ENCODE results near the gene NUAK2. TPM values are rescaled to one million over a fixed set of nuclear protein-coding genes. Genes with fewer than 3 reads are reported as not detected.

The NUAK2 gene
- total and polyA plus RNA-seq, 2 of the 8 experiments (the other 6 are each of a cell fraction or from before 2014, with no cell fraction given) = 9.4 to 12.9 TPM

DNA sequence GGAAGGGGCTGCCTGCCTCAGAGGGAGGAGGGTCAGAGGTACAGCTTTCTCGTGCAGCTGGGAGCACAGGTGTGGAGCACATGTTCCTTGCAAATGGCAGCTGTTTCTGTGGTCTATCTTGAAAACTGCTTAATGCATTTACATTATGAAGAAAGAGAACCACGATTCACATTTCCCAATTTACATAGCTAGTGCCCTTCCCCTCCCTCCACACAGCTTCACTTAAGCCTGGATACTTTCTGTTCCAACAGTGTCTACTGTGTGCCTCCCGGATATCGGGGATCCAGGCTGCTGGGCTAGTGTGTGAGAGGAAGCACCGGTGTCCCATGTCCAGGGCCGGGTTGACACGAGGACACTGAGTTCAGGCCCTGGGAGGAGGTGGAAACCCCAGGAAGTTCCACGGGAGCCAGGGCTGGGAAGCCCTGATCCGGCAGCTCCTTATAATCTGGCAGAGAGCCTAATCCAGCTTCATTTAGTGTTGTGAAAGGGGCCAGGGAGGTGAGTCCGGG is 62.2 kb downstream of the NUAK2 start:
- POLR2A ChIA-PET (ENCODE audit: partially characterized antibody) = interaction anchor here (1.0 to 2.1 kb wide), 5 partner anchors 9 to 207 kb away, joined by 3 to 6 read pairs (median 4); partner anchors contain the start of gene TMCC2

More for the DNA sequence above, 62.2 kb downstream of the NUAK2 start:
- no peaks in the 10 kb centered on the region for H3K79me2 ChIP-seq (ENCODE audit: control insufficient read depth in 1 of 2, insufficient read depth in 2 of 2, low read length in 2 of 2)
- no peak overlapping the region for H4K8ac ChIP-seq (ENCODE audit: extremely low read depth, insufficient read depth, low read length)
- H3K14ac ChIP-seq (ENCODE audit: insufficient read length) = no peak overlapping the region
- H3K4ac ChIP-seq (replicated peaks; ENCODE audit: insufficient read length, low read depth, low read length) = no peak overlapping the region
- H4K5ac ChIP-seq (ENCODE audit: insufficient read length, low read depth, low read length) = no peak overlapping the region
- H3K36me3 ChIP-seq (ENCODE audit: control insufficient read depth in 2 of 4, insufficient read depth in 4 of 4, low read length in 3 of 4) = no peaks in the 10 kb centered on the region
- no peak overlapping the region for H2BK12ac ChIP-seq (ENCODE audit: low read depth, low read length)
- TF ChIP-seq GTF2F1 (IDR thresholded peaks at IDR 0.05; ENCODE audit: borderline replicate concordance, low read depth, low read length) = no peak
- TF ChIP-seq, protein P1, sequence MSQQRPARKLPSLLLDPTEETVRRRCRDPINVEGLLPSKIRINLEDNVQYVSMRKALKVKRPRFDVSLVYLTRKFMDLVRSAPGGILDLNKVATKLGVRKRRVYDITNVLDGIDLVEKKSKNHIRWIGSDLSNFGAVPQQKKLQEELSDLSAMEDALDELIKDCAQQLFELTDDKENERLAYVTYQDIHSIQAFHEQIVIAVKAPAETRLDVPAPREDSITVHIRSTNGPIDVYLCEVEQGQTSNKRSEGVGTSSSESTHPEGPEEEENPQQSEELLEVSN (IDR thresholded peaks at IDR 0.05) = no peak
- no peak for TF ChIP-seq GABPA (IDR thresholded peaks at IDR 0.05; ENCODE audit: borderline replicate concordance, insufficient read depth, low read length)
- TF ChIP-seq EZH2 (IDR thresholded peaks at IDR 0.05; ENCODE audit: low read depth, low read length, severe bottlenecking) = no peak
- TF ChIP-seq HDAC2 (IDR thresholded peaks at IDR 0.05; ENCODE audit: borderline replicate concordance in 1 of 2, low read depth in 2 of 2, low read length in 2 of 2) = no peak
- TF ChIP-seq SUZ12 (IDR thresholded peaks at IDR 0.05; ENCODE audit: low read length) = no peak
- TF ChIP-seq CEBPB (IDR thresholded peaks at IDR 0.05; ENCODE audit: low read depth, low read length) = no peak
- no peak for TF ChIP-seq RAD21 (IDR thresholded peaks at IDR 0.05 in 1 of 2, conservative IDR thresholded peaks at IDR 0.05 in 1 of 2; ENCODE audit: low read depth in 2 of 2, low read length in 2 of 2)
- TF ChIP-seq BCL11A (IDR thresholded peaks at IDR 0.05; ENCODE audit: low read depth in 2 of 2, low read length in 2 of 2) = no peak
- TF ChIP-seq TEAD4 (IDR thresholded peaks at IDR 0.05; ENCODE audit: low read depth, low read length) = no peak
- no peak for TF ChIP-seq EP300 (IDR thresholded peaks at IDR 0.05; ENCODE audit: borderline replicate concordance in 1 of 2, low read depth in 2 of 2, low read length in 2 of 2)
- no peak overlapping the region for H2BK5ac ChIP-seq (ENCODE audit: low read depth, low read length)
- no peak overlapping the region for H3K27ac ChIP-seq (ENCODE audit: low read depth, low read length)
- H3K18ac ChIP-seq (ENCODE audit: extremely low read depth, low read length) = no peak overlapping the region
- no peak overlapping the region for H3K23ac ChIP-seq (ENCODE audit: insufficient read length)
- no peak overlapping the region for H3K56ac ChIP-seq (replicated peaks; ENCODE audit: insufficient read length, low read depth, low read length)
- H3K4me1 ChIP-seq (replicated peaks in 1 of 4; ENCODE audit: control insufficient read depth in 3 of 4, insufficient read depth in 4 of 4, low read length in 3 of 4) = peaks cover 4 to 13% (median 6%) of the 10 kb centered on the region in 4 experiments; a peak in 5 of 7 replicates
- no peak overlapping the region for H3K4me3 ChIP-seq (ENCODE audit: extremely low read depth in 1 of 4, insufficient read depth in 2 of 4, low read depth in 3 of 4, low read length in 4 of 4)
- 87% methylated on average over 10 of the region's 10 CpGs; no CpG with 5 or more reads in 1 of the 2 experiments for WGBS, 2 experiments (ENCODE audit: extremely low coverage in 1 of 2, insufficient coverage in 1 of 2, insufficient read length in 1 of 2, insufficient replicate concordance in 2 of 2, low coverage in 1 of 2, low lambda C conversion rate in 2 of 2, missing lambda C conversion rate in 1 of 2)
- no peaks in the 10 kb centered on the region for H4K20me1 ChIP-seq (replicated peaks in 1 of 2; ENCODE audit: control insufficient read depth in 1 of 2, insufficient read depth in 2 of 2, low read length in 2 of 2)
- H2BK120ac ChIP-seq (replicated peaks; ENCODE audit: low read depth, low read length) = no peak overlapping the region
- no peak overlapping the region; the same call in 1 of the 2 replicates for H2BK15ac ChIP-seq (ENCODE audit: low read length)
- H3K27me3 ChIP-seq (replicated peaks in 1 of 4; ENCODE audit: control insufficient read depth in 3 of 4, extremely low read depth in 1 of 4, insufficient read depth in 3 of 4, low read length in 3 of 4) = no peaks in the 10 kb centered on the region
- H3K23me2 ChIP-seq (ENCODE audit: low read depth, low read length) = no peaks in the 10 kb centered on the region
- peak overlapping the region; percentile 69 for H4K91ac ChIP-seq (replicated peaks; ENCODE audit: insufficient read length, low read length)
- no peak overlapping the region for H3K9ac ChIP-seq (replicated peaks in 1 of 4; ENCODE audit: extremely low read depth in 1 of 4, low read depth in 3 of 4, low read length in 3 of 4)
- no peak overlapping the region for H3K4me2 ChIP-seq (ENCODE audit: insufficient read depth in 1 of 2, low read depth in 2 of 2, low read length in 2 of 2)
- no peaks in the 10 kb centered on the region; the same call in 1 of the 2 replicates for H3K79me1 ChIP-seq (ENCODE audit: low read depth, low read length)
- H2BK20ac ChIP-seq (ENCODE audit: low read length) = no peak overlapping the region
- CTCF ChIA-PET (ENCODE audit: partially characterized antibody) = interaction anchor here (0.6 to 42.6 kb wide), 8 partner anchors 1 to 242 kb away, joined by 3 to 2424 read pairs (median 4); partner anchors contain the start of genes KLHDC8A, NUAK2 and TMCC2
- no peak overlapping the region for H2AFZ ChIP-seq (ENCODE audit: low read length)
- H3K9me3 ChIP-seq (ENCODE audit: insufficient read depth in 2 of 2, low read depth in 1 of 2, low read length in 1 of 2) = no peaks in the 10 kb centered on the region
- H2AK5ac ChIP-seq (ENCODE audit: low read depth, low read length) = no peak overlapping the region
- no peak for DNase-seq (ENCODE audit: low read depth in 1 of 2, low spot score in 2 of 2)
- FAIRE-seq = no peak
